T-cell (primary cell): Measurements from ENCODE around the gene RGS19. TPM values are rescaled to one million over a fixed set of nuclear protein-coding genes. Genes with fewer than 3 reads are reported as not detected.

Experiments
- ATAC-seq, 4 experiments: fragments of 200-7000 bp in 3 of 4; fragments of 150-1000 bp in 1 of 4; cut with Tn5 transposase; replicated peaks in 1 of 4; 1 replicate in 3 of 4; 2 replicates in 1 of 4; pipeline ENCODE4 v1.10.0; 2021; ENCODE audit warnings: moderate library complexity in 3 of 4, mild to moderate bottlenecking in 2 of 4, moderate number of reproducible peaks in 1 of 4
- CTCF ChIA-PET, 2 donors: fragments of 300-600 bp; sonication (Branson Sonifier 250); formaldehyde crosslinking; loops; one replicate each; lab custom pipeline; 2022; ENCODE audit warnings: antibody characterized with exemption in 2 of 2; lab: Charles Lee
- POLR2A ChIA-PET, 2 donors: fragments of 300-600 bp; sonication (Branson Sonifier 250); formaldehyde crosslinking; loops; one replicate each; lab custom pipeline; 2022; ENCODE audit warnings: antibody characterized with exemption in 2 of 2; lab: Charles Lee
- DNase-seq, 35 experiments: peaks; one replicate each; pipeline versions ENCODE4 v3.0.0 to v3.0.0-alpha.2; 2013 to 2023
- H3K27ac ChIP-seq: one replicate; pipeline ENCODE4 v1.5.1; 2013; ENCODE audit warnings: low read length
- H3K27me3 ChIP-seq, 2 experiments: replicated peaks in 1 of 2; 1 replicate in 1 of 2; 2 replicates in 1 of 2; pipeline versions ENCODE4 v1.6.1 to v1.7.0; 2013; ENCODE audit warnings: low read length in 1 of 2, mixed read lengths in 1 of 2; ENCODE audit not compliant: control insufficient read depth in 2 of 2, insufficient read depth in 2 of 2; ENCODE audit errors: extremely low read depth in 1 of 2
- H3K36me3 ChIP-seq, 2 donors: 1 replicate in 1 of 2; 2 replicates in 1 of 2; pipeline versions ENCODE4 v1.6.1 to v1.7.0; 2013; ENCODE audit warnings: low read length in 1 of 2; ENCODE audit not compliant: control insufficient read depth in 2 of 2, insufficient read depth in 1 of 2; ENCODE audit errors: extremely low read depth in 1 of 2
- H3K4me1 ChIP-seq, 2 experiments: 1 replicate in 1 of 2; 2 replicates in 1 of 2; pipeline versions ENCODE4 v1.6.1 to v1.7.0; 2013; ENCODE audit warnings: low read length in 2 of 2, mixed read lengths in 1 of 2; ENCODE audit not compliant: insufficient read depth in 2 of 2, control insufficient read depth in 1 of 2; ENCODE audit errors: extremely low read depth in 1 of 2
- H3K4me3 ChIP-seq, 2 donors: 1 replicate in 1 of 2; 2 replicates in 1 of 2; pipeline versions ENCODE4 v1.5.1 to v1.7.0; 2013; ENCODE audit warnings: mild to moderate bottlenecking in 2 of 2, low read length in 1 of 2, moderate library complexity in 1 of 2; ENCODE audit not compliant: control insufficient read depth in 1 of 2; ENCODE audit errors: extremely low read depth in 1 of 2
- H3K9me3 ChIP-seq: 2 replicates; pipeline ENCODE4 v1.7.0; 2013
- H3K27ac Mint-ChIP-seq, 2 donors: one replicate each; pipeline ENCODE4 v1.8.0; 2020 to 2021; ENCODE audit warnings: mild to moderate bottlenecking in 2 of 2, mixed read lengths in 2 of 2
- H3K27me3 Mint-ChIP-seq, 2 donors: one replicate each; pipeline ENCODE4 v1.8.0; 2021 to 2022; ENCODE audit warnings: mixed read lengths in 2 of 2
- H3K36me3 Mint-ChIP-seq: one replicate; pipeline ENCODE4 v1.8.0; 2021; ENCODE audit warnings: mixed read lengths
- H3K4me1 Mint-ChIP-seq, 3 donors: one replicate each; pipeline ENCODE4 v1.8.0; 2020 to 2022; ENCODE audit warnings: mixed read lengths in 3 of 3, mild to moderate bottlenecking in 1 of 3
- H3K4me3 Mint-ChIP-seq, 3 donors: one replicate each; pipeline ENCODE4 v1.8.0; 2020 to 2022; ENCODE audit warnings: mild to moderate bottlenecking in 3 of 3, mixed read lengths in 3 of 3, moderate library complexity in 3 of 3
- H3K9me3 Mint-ChIP-seq, 3 donors: one replicate each; pipeline ENCODE4 v1.8.0; 2020 to 2022; ENCODE audit warnings: mixed read lengths in 3 of 3
- WGBS: methylation state at CpG from one replicate; pipeline ENCODE4 v1.1.5; 2013; ENCODE audit warnings: missing lambda C conversion rate; ENCODE audit not compliant: insufficient coverage; 5-methylcytosine and 5-hydroxymethylcytosine counted together
- total RNA-seq, 35 experiments: library from RNA in 6 of 35; stranded (reverse) in 6 of 35; fragments of 120-200 nt in 1 of 35; gene quantifications; one replicate each; pipeline versions ENCODE4 v1.2.1 to v1.2.4 and lab custom pipeline; 2013 to 2026

Gene RGS19
- total RNA-seq, 5 donors from 2014 or later (not counting 1 experiment from before 2014, with no cell fraction given): 39.2 to 61.7 (median 57.3) TPM

- H3K4me1 Mint-ChIP-seq: peaks cover 54 to 73% (median 59%) of the 10 kb centered on the region in 3 donors
- peak overlapping the region; percentile 43 to 79 (median 68) for H3K4me3 Mint-ChIP-seq
- peaks cover 6% of the 10 kb centered on the region for H3K36me3 Mint-ChIP-seq
- Histone ChIP-seq H3K4me1 (peaks cover 18 to 83% of the 10 kb centered on the region in 2 experiments), H3K27ac (no peak overlapping the region), H3K27me3 (peaks cover 0 to 27% of the 10 kb centered on the region in 2 experiments), H3K36me3 (peaks cover 8 to 12% of the 10 kb centered on the region in 2 donors), H3K4me3 (no peak overlapping the region), H3K9me3 (no peaks in the 10 kb centered on the region)
- H3K9me3 Mint-ChIP-seq: no peaks in the 10 kb centered on the region
- ATAC-seq (no peak), DNase-seq (no peak)
- no CpG with 5 or more reads among the region's 3 CpGs for WGBS
- H3K27me3 Mint-ChIP-seq: no peaks in the 10 kb centered on the region
- CTCF ChIA-PET: interaction anchor here (0.5 to 0.6 kb wide), 2 partner anchors 398 to 499 kb away, joined by 4 to 5 read pairs; no protein-coding TSS in a partner anchor
- H3K27ac Mint-ChIP-seq: peak overlapping the region in 1 of 2 donors; percentile 87
- POLR2A ChIA-PET: no interaction called here
Observed at GRCh38 chr20:64037199-64037497, 42.2 kb downstream of the RGS19 start.

- DNase-seq: no peak
- H3K36me3 ChIP-seq: peaks cover 14 to 18% of the 10 kb centered on the region in 2 donors
- peak overlapping the region in 2 of 3 donors; percentile 4 to 79 for H3K4me3 Mint-ChIP-seq
Observed at GRCh38 chr20:64036346-64037198, 42.7 kb downstream of the RGS19 start.

GRCh38 chr20:64035933-64036345 lies 43.4 kb downstream of the RGS19 start, which contains the start of gene C20orf204:
TSS of gene C20orf204 (plus strand) at chr20:64036182. CDS start at chr20:64036324, 142 bp downstream.
- H3K4me3 ChIP-seq: no peak within 1 kb of the TSS
- peaks cover 12% of the 10 kb centered on the region for H3K36me3 Mint-ChIP-seq
- H3K4me3 Mint-ChIP-seq: peak within 1 kb of the TSS; percentile 57 to 79 (median 76)
- CTCF ChIA-PET: no interaction called here
- H3K27me3 Mint-ChIP-seq: no peaks in the 10 kb centered on the region
- ATAC-seq (no peak), DNase-seq (no peak)
- H3K27ac Mint-ChIP-seq: peak within 1 kb of the TSS; percentile 89 to 98
- WGBS: 98% methylated on average over 5 of the region's 10 CpGs
- POLR2A ChIA-PET: no interaction called here
- H3K9me3 ChIP-seq: no peaks in the 10 kb centered on the region
- peaks cover 51 to 65% (median 54%) of the 10 kb centered on the region in 3 donors for H3K4me1 Mint-ChIP-seq
- no peaks in the 10 kb centered on the region for H3K9me3 Mint-ChIP-seq
- H3K36me3 ChIP-seq: peaks cover 19 to 22% of the 10 kb centered on the region in 2 donors
- H3K27ac ChIP-seq: peak within 1 kb of the TSS; percentile 74
- H3K4me1 ChIP-seq: peaks cover 10 to 71% of the 10 kb centered on the region in 2 experiments
- peaks cover 0 to 16% of the 10 kb centered on the region in 2 experiments for H3K27me3 ChIP-seq

More at GRCh38 chr20:64036346-64037198, 42.7 kb downstream of the RGS19 start:
- ATAC-seq: no peak
- Mint-ChIP-seq H3K9me3 (no peaks in the 10 kb centered on the region), H3K4me1 (peaks cover 54 to 71% (median 58%) of the 10 kb centered on the region in 3 donors), H3K27me3 (no peaks in the 10 kb centered on the region), H3K36me3 (peaks cover 8% of the 10 kb centered on the region), H3K27ac (peak overlapping the region; percentile 68 to 87)
- POLR2A ChIA-PET: no interaction called here
- Histone ChIP-seq H3K4me3 (no peak overlapping the region), H3K27me3 (peaks cover 0 to 21% of the 10 kb centered on the region in 2 experiments), H3K9me3 (no peaks in the 10 kb centered on the region), H3K27ac (peak overlapping the region; percentile 74), H3K4me1 (peaks cover 12 to 78% of the 10 kb centered on the region in 2 experiments)
- CTCF ChIA-PET: interaction anchor here in 1 of 2 donors (0.6 kb wide), 1 partner anchor 498 kb away, joined by 5 read pairs; no protein-coding TSS in a partner anchor
- 75% methylated on average over 8 of the region's 17 CpGs for WGBS

- Histone ChIP-seq H3K4me1 (peaks cover 8 to 65% of the 10 kb centered on the region in 2 experiments), H3K36me3 (peaks cover 25 to 27% of the 10 kb centered on the region in 2 donors), H3K9me3 (no peaks in the 10 kb centered on the region), H3K27ac (peak overlapping the region; percentile 74), H3K4me3 (no peak overlapping the region), H3K27me3 (peaks cover 0 to 12% of the 10 kb centered on the region in 2 experiments)
- no peaks in the 10 kb centered on the region for H3K9me3 Mint-ChIP-seq
- H3K27ac Mint-ChIP-seq: peak overlapping the region; percentile 89 to 98
- CTCF ChIA-PET: no interaction called here
- peaks cover 45 to 58% (median 48%) of the 10 kb centered on the region in 3 donors for H3K4me1 Mint-ChIP-seq
- peak overlapping the region; percentile 57 to 76 (median 66) for H3K4me3 Mint-ChIP-seq
- DNase-seq (peak in 10 of 35 experiments; percentile 15 to 63 (median 28)), ATAC-seq (peak; percentile 3 to 58 (median 20))
- 42% methylated on average over 7 of the region's 17 CpGs for WGBS
- POLR2A ChIA-PET: interaction anchor here in 1 of 2 donors (0.7 kb wide), 1 partner anchor 35 kb away, joined by 3 read pairs; no protein-coding TSS in a partner anchor
- peaks cover 17% of the 10 kb centered on the region for H3K36me3 Mint-ChIP-seq
- no peaks in the 10 kb centered on the region for H3K27me3 Mint-ChIP-seq
Observed at GRCh38 chr20:64035066-64035932, 44.0 kb downstream of the RGS19 start.

- peaks cover 34 to 48% (median 38%) of the 10 kb centered on the region in 3 donors for H3K4me1 Mint-ChIP-seq
- Histone ChIP-seq H3K4me3 (no peak overlapping the region), H3K9me3 (no peaks in the 10 kb centered on the region), H3K4me1 (peaks cover 0 to 52% of the 10 kb centered on the region in 2 experiments), H3K27me3 (peaks cover 0 to 7% of the 10 kb centered on the region in 2 experiments), H3K27ac (peak overlapping the region; percentile 74), H3K36me3 (peaks cover 35 to 40% of the 10 kb centered on the region in 2 donors)
- peak overlapping the region in 1 of 3 donors; percentile 66 for H3K4me3 Mint-ChIP-seq
- H3K36me3 Mint-ChIP-seq: peaks cover 22% of the 10 kb centered on the region
- no peaks in the 10 kb centered on the region for H3K27me3 Mint-ChIP-seq
- peak overlapping the region; percentile 71 to 98 for H3K27ac Mint-ChIP-seq
- ChIA-PET POLR2A (no interaction called here), CTCF (no interaction called here)
- H3K9me3 Mint-ChIP-seq: no peaks in the 10 kb centered on the region
- no peak for ATAC-seq
- 94% methylated on average over 9 of the region's 11 CpGs for WGBS
- no peak for DNase-seq
Observed at GRCh38 chr20:64033981-64034493, 45.3 kb downstream of the RGS19 start.
